ENCODE measurements around the gene SLC16A2.
A peak's percentile ranks its signal among the peaks of the same experiment; 100 is the strongest.

Gene SLC16A2

DNA sequence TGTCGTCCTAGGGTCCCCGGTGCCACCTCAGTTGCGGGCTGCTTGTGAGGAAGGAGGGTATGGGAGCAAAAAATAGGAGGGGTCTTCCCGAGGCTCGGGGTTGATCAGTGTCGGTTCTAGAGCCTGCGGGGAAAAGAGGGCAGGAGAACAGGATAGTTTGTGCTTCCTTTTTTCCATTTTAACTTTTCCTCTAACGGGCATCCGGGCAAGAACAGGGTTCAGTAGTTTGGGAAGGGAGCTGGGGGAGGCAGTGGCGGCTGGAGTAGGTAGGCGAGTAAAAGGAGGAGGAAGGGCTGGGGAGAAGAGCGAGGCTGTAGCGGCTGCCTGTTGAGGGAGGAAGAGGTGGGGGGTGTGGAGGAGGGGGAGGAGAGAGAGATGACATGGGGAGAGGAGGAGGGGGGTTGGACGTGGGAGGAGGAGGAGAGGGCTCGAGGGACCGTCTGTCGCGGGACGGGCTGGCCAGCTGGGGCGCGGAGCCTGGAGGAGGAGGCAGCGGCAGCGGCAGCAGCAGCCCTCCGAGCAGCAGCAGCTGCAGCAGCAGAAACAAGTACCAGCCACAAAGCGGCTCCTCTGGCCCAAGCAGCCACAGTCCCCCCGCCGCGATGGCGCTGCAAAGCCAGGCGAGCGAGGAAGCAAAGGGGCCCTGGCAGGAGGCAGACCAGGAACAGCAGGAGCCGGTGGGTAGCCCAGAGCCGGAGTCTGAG is at the start of gene SLC16A2:
Gene SLC16A2 (plus strand): TSS at position 458 of the 704 bp plus-strand sequence. CDS start 145 bp downstream, at position 603.
- DNase-seq (no peak), ATAC-seq (replicated peaks) (peak; percentile 64 to 67)
- H3K9me3 Mint-ChIP-seq: no peaks in the 10 kb centered on the region
- peaks cover 9 to 20% of the 10 kb centered on the region in 2 donors for H3K4me1 Mint-ChIP-seq
- H3K27ac Mint-ChIP-seq: peak within 1 kb of the TSS; percentile 47
- H3K27me3 Mint-ChIP-seq: peaks cover 45 to 46% of the 10 kb centered on the region in 2 donors
- peak within 1 kb of the TSS; percentile 83 to 86 for H3K4me3 Mint-ChIP-seq
- H3K36me3 Mint-ChIP-seq: peaks cover 0 to 4% of the 10 kb centered on the region in 2 donors

DNA sequence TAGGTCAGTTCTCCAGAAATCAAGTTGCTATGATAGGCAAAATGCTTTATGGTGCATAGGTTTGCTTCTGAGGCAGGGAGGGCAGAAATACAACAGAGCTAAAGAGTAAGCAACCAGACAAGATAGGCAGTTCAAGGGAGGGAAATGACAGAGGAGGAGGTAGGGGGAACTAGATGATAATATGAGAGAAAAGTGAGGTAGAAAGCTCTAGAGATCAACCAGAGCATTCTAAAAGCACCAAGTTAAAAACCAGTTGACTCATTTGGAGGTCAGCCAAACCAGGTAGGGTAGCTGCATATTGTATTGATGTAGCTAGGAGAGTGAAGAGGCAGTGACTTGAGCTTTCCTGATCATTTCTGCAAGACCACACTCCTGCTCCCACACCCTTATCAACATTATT is 49.0 kb upstream of the SLC16A2 start:
- Mint-ChIP-seq H3K27me3 (no peaks in the 10 kb centered on the region), H3K4me3 (no peak overlapping the region), H3K27ac (no peak overlapping the region), H3K4me1 (peaks cover 0 to 7% of the 10 kb centered on the region in 2 donors), H3K9me3 (no peaks in the 10 kb centered on the region), H3K36me3 (no peaks in the 10 kb centered on the region)
- ATAC-seq (replicated peaks) (no peak), DNase-seq (no peak)

DNA sequence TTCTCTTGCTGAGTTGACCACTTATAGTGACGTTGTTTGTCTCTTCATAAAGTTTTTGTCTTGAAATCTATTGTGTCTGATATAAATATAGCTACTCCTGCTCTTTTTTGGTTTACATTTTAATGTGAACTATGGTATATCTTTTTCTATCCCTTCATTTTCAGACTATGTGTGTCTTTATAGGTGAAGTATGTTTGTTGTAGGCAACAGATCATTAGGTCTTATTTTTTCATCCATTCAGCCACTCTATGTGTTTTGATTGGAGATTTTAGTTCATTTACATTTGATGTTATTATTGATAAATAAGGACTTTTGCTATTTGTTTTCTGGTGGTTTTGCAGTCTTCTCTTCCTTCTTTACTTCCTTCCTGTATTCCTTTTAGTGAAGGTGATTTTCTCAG is 44.0 kb upstream of the SLC16A2 start:
- Mint-ChIP-seq H3K36me3 (no peaks in the 10 kb centered on the region), H3K4me3 (no peak overlapping the region), H3K27me3 (no peaks in the 10 kb centered on the region), H3K4me1 (no peaks in the 10 kb centered on the region), H3K9me3 (no peaks in the 10 kb centered on the region), H3K27ac (no peak overlapping the region)
- DNase-seq (no peak), ATAC-seq (replicated peaks) (no peak)

DNA sequence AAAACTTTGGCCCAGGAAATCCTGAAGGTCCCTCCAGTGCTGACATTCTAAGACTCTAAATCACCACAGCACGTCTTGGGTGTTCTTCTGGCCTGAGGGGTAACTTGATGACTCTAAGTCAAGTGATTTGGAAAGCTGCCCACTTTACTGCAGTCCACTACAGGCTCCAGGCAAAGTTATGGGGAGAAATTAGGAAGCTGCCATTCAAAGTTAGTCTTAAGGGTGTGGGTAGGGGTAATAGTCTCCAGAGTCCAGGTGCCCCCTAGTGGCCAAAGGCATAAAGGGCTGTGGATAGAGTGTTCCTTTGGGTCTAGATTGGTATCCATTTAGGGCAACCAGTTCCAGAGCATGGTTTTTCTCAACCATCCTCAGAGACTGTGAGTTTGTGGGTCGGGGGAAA is 38.7 kb upstream of the SLC16A2 start:
- Mint-ChIP-seq H3K36me3 (no peaks in the 10 kb centered on the region), H3K27me3 (peaks cover 0 to 16% of the 10 kb centered on the region in 2 donors), H3K4me3 (no peak overlapping the region), H3K27ac (no peak overlapping the region), H3K9me3 (peaks cover 0 to 2% of the 10 kb centered on the region in 2 donors), H3K4me1 (no peaks in the 10 kb centered on the region)
- ATAC-seq (replicated peaks) (peak; percentile 74 to 96), DNase-seq (peak; percentile 41)

DNA sequence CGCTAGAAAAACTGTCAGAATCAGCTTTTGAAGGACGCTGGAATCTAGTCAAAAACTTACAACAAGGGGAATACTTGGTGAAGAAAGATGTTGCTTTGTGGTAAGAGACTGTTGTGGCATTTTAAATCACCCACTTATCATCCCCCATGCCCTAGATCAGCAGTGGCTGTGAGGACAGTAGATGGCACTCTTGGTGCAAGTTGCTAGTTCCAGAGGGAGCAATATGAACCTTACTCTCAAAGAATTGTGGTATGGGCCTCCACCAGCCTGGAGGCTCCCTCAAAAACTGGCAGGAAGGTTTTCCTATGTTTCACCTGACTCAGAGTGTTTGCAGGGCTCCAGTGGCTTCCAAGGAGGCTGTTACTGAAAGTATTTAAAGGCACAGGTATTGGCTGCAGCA is 37.7 kb upstream of the SLC16A2 start:
- Mint-ChIP-seq H3K27ac (no peak overlapping the region), H3K4me1 (no peaks in the 10 kb centered on the region), H3K27me3 (peaks cover 0 to 18% of the 10 kb centered on the region in 2 donors), H3K36me3 (no peaks in the 10 kb centered on the region), H3K4me3 (no peak overlapping the region), H3K9me3 (peaks cover 0 to 2% of the 10 kb centered on the region in 2 donors)
- peak; percentile 70 to 86 for ATAC-seq (replicated peaks)
- DNase-seq: no peak

DNA sequence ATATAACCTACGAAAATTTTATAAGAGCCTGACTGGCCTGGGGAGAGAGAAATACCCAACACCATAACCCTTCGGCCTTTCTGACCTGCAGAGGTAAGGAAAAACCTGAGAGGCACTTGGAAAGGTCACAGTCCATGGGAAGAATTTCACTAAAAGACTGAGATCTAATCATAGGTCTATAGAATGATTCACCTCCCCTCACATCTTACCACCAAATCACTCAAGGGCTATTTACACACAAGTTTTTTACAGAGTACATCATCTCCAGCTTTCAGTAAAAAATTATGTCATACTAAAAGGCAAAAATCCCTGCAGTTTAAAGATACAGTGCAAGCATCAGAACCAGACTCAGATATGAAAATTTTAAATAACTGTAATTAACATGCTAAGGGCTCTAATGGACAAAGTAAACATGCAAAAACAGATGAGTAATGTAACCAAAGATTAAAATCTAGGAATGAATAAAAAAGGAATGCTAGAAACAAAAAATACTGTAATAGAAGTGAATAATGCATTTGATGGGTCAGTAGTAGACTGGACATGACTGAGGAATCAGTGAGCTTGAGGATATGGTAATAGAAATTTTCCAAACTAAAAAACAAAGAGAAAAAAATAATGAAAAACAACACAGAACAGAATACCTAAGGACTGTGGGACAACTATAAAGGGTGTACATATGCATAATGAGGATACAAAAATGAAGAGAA is 32.1 kb upstream of the SLC16A2 start:
- H3K9me3 Mint-ChIP-seq: peaks cover 0 to 2% of the 10 kb centered on the region in 2 donors
- H3K27me3 Mint-ChIP-seq: peaks cover 6 to 30% of the 10 kb centered on the region in 2 donors
- H3K4me1 Mint-ChIP-seq: no peaks in the 10 kb centered on the region
- H3K4me3 Mint-ChIP-seq: no peak overlapping the region
- DNase-seq (no peak), ATAC-seq (replicated peaks) (no peak)
- no peaks in the 10 kb centered on the region for H3K36me3 Mint-ChIP-seq
- H3K27ac Mint-ChIP-seq: no peak overlapping the region

DNA sequence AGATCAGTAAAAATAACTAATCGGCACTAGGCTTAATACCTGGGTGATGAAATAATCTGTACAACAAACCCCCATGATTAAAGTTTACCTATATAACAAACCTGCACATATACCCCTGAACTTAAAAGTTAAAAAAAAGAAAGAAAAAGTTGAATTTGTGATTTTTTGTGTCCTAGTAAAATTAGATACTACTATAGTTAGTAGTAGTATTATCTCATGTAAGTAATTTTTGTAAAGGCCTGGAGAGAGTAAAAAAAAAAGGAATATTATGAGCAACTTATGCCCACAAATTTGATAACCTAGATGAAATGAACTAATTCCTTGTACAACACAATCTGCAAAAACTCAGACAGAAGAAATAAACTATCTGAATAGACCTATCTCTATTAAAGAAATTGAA is 25.7 kb upstream of the SLC16A2 start:
- Mint-ChIP-seq H3K36me3 (no peaks in the 10 kb centered on the region), H3K27me3 (peaks cover 0 to 16% of the 10 kb centered on the region in 2 donors), H3K9me3 (peaks cover 0 to 4% of the 10 kb centered on the region in 2 donors), H3K4me1 (peaks cover 0 to 1% of the 10 kb centered on the region in 2 donors), H3K27ac (no peak overlapping the region), H3K4me3 (no peak overlapping the region)
- ATAC-seq (replicated peaks) (no peak), DNase-seq (no peak)

DNA sequence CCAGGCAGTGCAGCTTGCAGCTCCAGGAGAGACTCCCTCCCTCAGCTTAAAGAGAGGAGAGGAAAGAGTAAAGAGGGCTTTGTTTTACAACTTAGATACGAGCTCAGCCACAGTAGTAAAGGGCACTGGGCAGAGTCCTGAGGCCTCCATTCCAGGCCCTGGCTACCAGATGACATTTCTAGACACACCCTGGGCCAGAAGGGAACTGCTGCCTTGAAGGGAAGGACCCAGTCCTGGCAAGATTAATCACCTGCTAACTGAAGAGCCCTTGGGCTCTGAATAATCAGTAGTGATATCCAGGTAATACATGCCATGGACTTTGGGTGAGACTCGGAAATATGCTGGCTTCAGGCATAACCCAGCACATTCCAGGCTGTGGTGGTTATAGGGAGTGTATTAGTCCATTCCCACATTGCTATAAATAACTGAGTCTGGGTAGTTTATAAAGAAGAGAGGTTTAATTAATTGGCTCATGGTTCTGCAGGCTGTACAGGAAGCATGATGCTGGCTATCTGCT is 15.3 kb upstream of the SLC16A2 start:
- DNase-seq: no peak
- no peaks in the 10 kb centered on the region for H3K4me1 Mint-ChIP-seq
- no peak overlapping the region for H3K27ac Mint-ChIP-seq
- no peaks in the 10 kb centered on the region for H3K9me3 Mint-ChIP-seq
- H3K27me3 Mint-ChIP-seq: peaks cover 0 to 11% of the 10 kb centered on the region in 2 donors
- H3K4me3 Mint-ChIP-seq: no peak overlapping the region
- no peak for ATAC-seq (replicated peaks)
- H3K36me3 Mint-ChIP-seq: no peaks in the 10 kb centered on the region

DNA sequence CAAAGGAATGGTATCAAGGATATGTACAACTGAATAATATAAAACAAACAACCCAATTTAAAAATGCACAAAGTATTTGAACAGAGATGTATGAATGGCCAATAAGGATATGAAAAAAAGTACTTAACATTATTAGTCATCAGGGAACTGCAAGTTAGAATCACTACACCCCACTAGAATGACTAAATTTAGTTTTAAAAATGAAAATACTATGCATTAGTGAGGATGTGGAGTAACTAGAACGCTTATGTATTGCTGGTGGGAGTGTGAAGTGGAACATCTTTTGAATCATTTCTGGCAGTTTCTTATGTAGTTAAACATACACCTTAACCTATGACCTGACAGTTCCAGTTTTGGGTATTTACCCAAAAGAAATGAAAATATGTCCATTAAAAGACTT is 13.0 kb upstream of the SLC16A2 start:
- H3K4me3 Mint-ChIP-seq: no peak overlapping the region
- no peaks in the 10 kb centered on the region for H3K4me1 Mint-ChIP-seq
- H3K27me3 Mint-ChIP-seq: peaks cover 0 to 11% of the 10 kb centered on the region in 2 donors
- DNase-seq (no peak), ATAC-seq (replicated peaks) (peak; percentile 55 to 86)
- no peak overlapping the region for H3K27ac Mint-ChIP-seq
- H3K9me3 Mint-ChIP-seq: peaks cover 0 to 2% of the 10 kb centered on the region in 2 donors
- H3K36me3 Mint-ChIP-seq: no peaks in the 10 kb centered on the region

DNA sequence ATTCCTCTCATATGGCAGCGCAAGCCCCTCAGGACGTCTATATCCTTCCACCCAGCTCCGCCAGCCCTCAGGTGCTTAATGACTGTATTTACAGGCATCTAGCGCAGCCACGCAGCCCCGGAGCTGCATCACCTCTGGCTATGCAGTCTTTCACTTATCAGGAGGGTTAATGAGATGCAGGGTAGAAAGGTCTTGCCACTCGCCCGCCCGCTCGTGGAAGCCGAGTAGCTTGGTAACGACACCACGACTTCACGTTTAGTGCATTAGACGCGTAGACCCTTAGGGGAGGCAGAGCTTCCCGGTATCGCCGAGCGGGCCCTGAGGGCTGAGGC is 1.5 kb upstream of the SLC16A2 start:
- Mint-ChIP-seq H3K27ac (no peak overlapping the region), H3K27me3 (peaks cover 45 to 46% of the 10 kb centered on the region in 2 donors), H3K4me3 (peak overlapping the region; percentile 79 to 83), H3K4me1 (peaks cover 9 to 20% of the 10 kb centered on the region in 2 donors), H3K36me3 (peaks cover 0 to 4% of the 10 kb centered on the region in 2 donors), H3K9me3 (no peaks in the 10 kb centered on the region)
- peak; percentile 27 to 35 for ATAC-seq (replicated peaks)
- no peak for DNase-seq

DNA sequence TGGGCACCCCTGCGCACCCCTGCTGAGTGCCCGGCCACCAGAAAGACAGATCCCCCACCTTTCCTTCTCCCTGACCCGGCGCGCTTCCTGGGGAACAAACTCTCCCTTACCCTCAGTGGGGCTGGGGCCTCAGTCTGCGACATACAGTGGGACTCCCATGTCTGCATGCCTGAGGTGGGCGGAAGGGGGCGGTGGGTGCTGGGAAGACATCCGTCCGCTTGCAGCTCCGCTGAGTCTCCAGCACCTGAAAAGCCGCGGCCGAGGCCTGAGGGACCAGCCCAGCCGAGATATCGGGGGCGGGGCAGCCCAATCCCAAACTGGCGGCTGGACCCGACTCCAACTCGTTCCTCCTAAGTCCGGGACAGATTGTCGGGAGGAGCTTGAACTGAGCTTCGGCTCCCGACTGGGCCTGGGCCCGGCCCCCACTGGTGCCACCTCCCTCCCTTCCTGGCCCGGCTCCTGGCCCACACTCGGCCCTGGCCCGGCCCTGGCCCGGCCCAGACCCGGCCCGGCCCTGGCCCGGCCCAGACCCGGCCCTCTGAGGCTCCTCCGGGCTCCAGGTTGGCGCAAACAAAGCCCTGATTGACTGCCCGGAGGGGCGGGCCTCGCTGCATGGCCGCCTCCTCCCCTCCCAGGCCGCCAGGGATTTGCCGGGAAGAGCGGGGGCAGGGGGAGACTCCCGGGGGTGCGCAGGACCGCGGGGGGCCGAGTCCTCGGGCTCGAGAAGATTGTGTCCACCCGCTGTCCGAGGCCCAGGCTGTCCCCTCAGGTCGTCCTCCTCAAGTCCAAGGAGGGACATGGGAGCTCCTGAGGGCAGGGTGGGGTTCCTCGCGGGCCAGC is 877 bp upstream of the SLC16A2 start:
- Mint-ChIP-seq H3K9me3 (no peaks in the 10 kb centered on the region), H3K4me1 (peaks cover 9 to 20% of the 10 kb centered on the region in 2 donors), H3K4me3 (peak overlapping the region; percentile 83 to 86), H3K36me3 (peaks cover 0 to 4% of the 10 kb centered on the region in 2 donors), H3K27ac (no peak overlapping the region), H3K27me3 (peaks cover 45 to 46% of the 10 kb centered on the region in 2 donors)
- ATAC-seq (replicated peaks) (peak; percentile 33 to 36), DNase-seq (no peak)

DNA sequence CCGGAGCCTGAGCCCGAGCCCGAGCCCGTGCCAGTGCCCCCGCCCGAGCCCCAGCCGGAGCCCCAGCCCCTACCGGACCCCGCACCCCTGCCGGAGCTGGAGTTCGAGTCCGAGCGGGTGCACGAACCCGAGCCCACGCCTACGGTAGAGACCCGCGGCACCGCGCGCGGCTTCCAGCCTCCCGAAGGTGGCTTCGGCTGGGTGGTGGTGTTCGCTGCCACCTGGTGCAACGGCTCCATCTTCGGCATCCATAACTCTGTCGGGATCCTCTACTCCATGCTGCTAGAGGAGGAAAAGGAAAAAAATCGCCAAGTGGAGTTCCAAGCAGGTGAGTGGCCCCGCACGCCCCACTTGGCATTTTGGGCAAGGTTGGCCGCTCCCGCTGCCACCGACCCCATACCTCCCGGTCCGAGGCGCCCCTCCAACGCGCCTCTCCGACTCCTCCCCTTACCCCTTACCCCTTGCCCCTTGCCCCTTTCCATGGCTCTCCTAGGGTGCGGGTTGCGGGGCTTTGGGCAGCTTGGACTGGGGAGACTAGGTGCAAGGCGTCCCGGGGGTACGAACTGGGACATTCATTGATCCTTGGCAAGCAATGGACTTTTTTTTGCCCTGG is 553 bp downstream of the SLC16A2 start:
- H3K36me3 Mint-ChIP-seq: peaks cover 0 to 4% of the 10 kb centered on the region in 2 donors
- no peaks in the 10 kb centered on the region for H3K9me3 Mint-ChIP-seq
- peak overlapping the region; percentile 75 to 83 for H3K4me3 Mint-ChIP-seq
- H3K4me1 Mint-ChIP-seq: peaks cover 9 to 20% of the 10 kb centered on the region in 2 donors
- no peak for DNase-seq
- H3K27me3 Mint-ChIP-seq: peaks cover 40 to 41% of the 10 kb centered on the region in 2 donors
- ATAC-seq (replicated peaks): peak; percentile 13 to 35
- peak overlapping the region; percentile 47 for H3K27ac Mint-ChIP-seq

DNA sequence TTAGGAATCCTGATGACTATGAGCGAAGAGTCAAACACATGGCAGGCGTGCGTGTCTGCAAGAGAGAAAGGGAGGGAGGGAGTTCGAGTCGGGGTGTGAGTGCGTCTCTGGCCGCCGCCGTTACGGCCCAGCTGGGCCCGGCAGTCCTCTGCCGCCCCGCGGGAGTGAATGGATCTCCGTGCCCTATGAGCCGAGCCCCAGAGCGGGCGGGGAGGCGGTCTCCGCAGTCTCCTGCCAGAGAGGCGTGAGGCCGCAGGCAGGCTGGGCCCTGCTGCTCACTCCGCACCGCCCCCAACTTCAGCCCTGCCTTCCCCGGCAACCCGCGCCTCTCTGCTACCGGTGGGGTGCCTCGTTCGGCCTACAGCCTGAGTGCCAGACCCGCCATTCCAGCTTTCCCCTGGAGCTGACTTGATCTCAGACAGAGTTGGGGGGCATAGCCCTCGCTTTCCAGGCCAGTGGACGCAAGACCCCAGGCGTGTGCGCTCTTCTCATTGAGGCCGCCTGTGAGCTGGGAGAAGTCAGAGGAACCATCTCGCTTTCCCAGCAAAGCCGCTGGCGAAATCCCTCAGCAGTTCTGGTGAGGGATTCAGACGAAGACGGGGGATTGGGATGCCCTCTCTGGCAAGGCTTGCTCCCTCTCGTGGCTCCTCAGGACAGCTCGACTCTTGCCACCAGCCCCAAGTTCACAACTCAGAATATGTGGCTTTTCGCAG is 1.4 kb downstream of the SLC16A2 start:
- Mint-ChIP-seq H3K36me3 (peaks cover 0 to 4% of the 10 kb centered on the region in 2 donors), H3K27me3 (peaks cover 31 to 41% of the 10 kb centered on the region in 2 donors), H3K4me1 (peaks cover 9 to 20% of the 10 kb centered on the region in 2 donors), H3K9me3 (no peaks in the 10 kb centered on the region), H3K27ac (peak overlapping the region; percentile 47), H3K4me3 (peak overlapping the region; percentile 75 to 79)
- DNase-seq: no peak
- ATAC-seq (replicated peaks): peak; percentile 33 to 48

All from stimulated activated naive B cell treated with anti-CD40 and anti-IgM and Interleukin-4, amounts not matched to agents 10 μg/mL and 1 μg/mL and 100 μg/mL, for 72 hours (primary cell).